ENCODE results near the gene KCNB1. TPM values are rescaled to one million over a fixed set of nuclear protein-coding genes. Genes with fewer than 3 reads are reported as not detected.

The KCNB1 gene
- total and polyA plus RNA-seq, 4 donors, result under 0.01 to 3.4 (median 1.4) TPM

DNA sequence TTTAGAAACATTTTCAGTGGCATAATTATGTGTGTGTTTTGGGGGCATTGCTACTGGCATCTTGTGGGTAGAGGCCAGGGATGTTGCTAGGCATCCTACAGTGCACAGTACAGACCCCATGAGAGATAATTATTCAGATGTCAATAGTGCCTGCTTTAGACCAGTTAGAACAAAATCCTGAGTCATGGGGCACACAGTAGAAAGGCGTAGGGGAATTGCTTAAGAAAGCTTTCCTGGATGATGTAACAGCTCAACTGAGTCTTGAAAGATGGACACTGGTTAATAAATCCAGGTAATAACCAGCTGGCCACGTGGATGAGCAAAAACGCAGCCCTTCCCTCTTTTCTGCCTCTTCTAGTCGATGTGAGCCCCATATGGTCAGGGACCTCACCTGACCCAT is 51.1 kb downstream of the KCNB1 start:
- Histone ChIP-seq H3K27ac (ENCODE audit: low read depth in 1 of 2, low read length in 2 of 2) (no peak overlapping the region), H3K4me1 (ENCODE audit: control insufficient read depth in 4 of 4, insufficient read depth in 4 of 4, low read length in 3 of 4) (no peaks in the 10 kb centered on the region), H3K9me3 (ENCODE audit: control insufficient read depth in 4 of 4, low read length in 3 of 4) (no peaks in the 10 kb centered on the region), H3K36me3 (ENCODE audit: control insufficient read depth in 4 of 4, insufficient read depth in 3 of 4, low read depth in 1 of 4, low read length in 3 of 4) (no peaks in the 10 kb centered on the region), H3K4me3 (ENCODE audit: low read depth in 1 of 3, low read length in 3 of 3) (no peak overlapping the region), H3K9ac (ENCODE audit: low read depth in 1 of 2, low read length in 2 of 2) (no peak overlapping the region), H3K27me3 (ENCODE audit: control insufficient read depth in 4 of 4, insufficient read depth in 4 of 4, low read length in 3 of 4) (no peaks in the 10 kb centered on the region)
- no peak for DNase-seq (ENCODE audit: low spot score)
- no peak for TF ChIP-seq FOXA2 (IDR thresholded peaks at IDR 0.05)
- TF ChIP-seq ZBTB33 (IDR thresholded peaks at IDR 0.05), result no peak
- no peak for TF ChIP-seq TAF1 (conservative IDR thresholded peaks at IDR 0.05)
- no peak for TF ChIP-seq RXRA (IDR thresholded peaks at IDR 0.05)
- TF ChIP-seq HNF4A (conservative IDR thresholded peaks at IDR 0.05), result no peak
- no peak for TF ChIP-seq ATF3 (IDR thresholded peaks at IDR 0.05)
- TF ChIP-seq HNF4G (IDR thresholded peaks at IDR 0.05), result no peak
- no peak for TF ChIP-seq RAD21 (IDR thresholded peaks at IDR 0.05)
- TF ChIP-seq YY1 (IDR thresholded peaks at IDR 0.05), result no peak
- WGBS, result 78% methylated on average over 4 of the region's 4 CpGs

GRCh38 chr20:49430320-49430719 is 52.1 kb downstream of the KCNB1 start:
- no peaks in the 10 kb centered on the region for H3K27me3 ChIP-seq (ENCODE audit: control insufficient read depth in 4 of 4, insufficient read depth in 4 of 4, low read length in 3 of 4)
- no peak overlapping the region for H3K9ac ChIP-seq (ENCODE audit: low read depth in 1 of 2, low read length in 2 of 2)
- 93% methylated on average over 2 of the region's 2 CpGs for WGBS
- H3K27ac ChIP-seq (ENCODE audit: low read depth in 1 of 2, low read length in 2 of 2), result no peak overlapping the region
- H3K36me3 ChIP-seq (ENCODE audit: control insufficient read depth in 4 of 4, insufficient read depth in 3 of 4, low read depth in 1 of 4, low read length in 3 of 4), result no peaks in the 10 kb centered on the region
- no peak overlapping the region for H3K4me3 ChIP-seq (ENCODE audit: low read depth in 1 of 3, low read length in 3 of 3)
- no peaks in the 10 kb centered on the region for H3K9me3 ChIP-seq (ENCODE audit: control insufficient read depth in 4 of 4, low read length in 3 of 4)
- no peaks in the 10 kb centered on the region for H3K4me1 ChIP-seq (ENCODE audit: control insufficient read depth in 4 of 4, insufficient read depth in 4 of 4, low read length in 3 of 4)
- TF ChIP-seq HNF4A (conservative IDR thresholded peaks at IDR 0.05) (no peak), JUND (IDR thresholded peaks at IDR 0.05) (no peak), ATF3 (IDR thresholded peaks at IDR 0.05) (no peak), ZBTB33 (IDR thresholded peaks at IDR 0.05) (no peak), GABPA (IDR thresholded peaks at IDR 0.05 in 1 of 2, conservative IDR thresholded peaks at IDR 0.05 in 1 of 2) (no peak), EGR1 (IDR thresholded peaks at IDR 0.05; ENCODE audit: low read depth in 2 of 2) (no peak), SP1 (IDR thresholded peaks at IDR 0.05) (no peak), YY1 (IDR thresholded peaks at IDR 0.05) (no peak), RAD21 (IDR thresholded peaks at IDR 0.05) (no peak), HNF4G (IDR thresholded peaks at IDR 0.05) (no peak), FOXA2 (IDR thresholded peaks at IDR 0.05) (no peak), NR2F2 (IDR thresholded peaks at IDR 0.05) (no peak)
- TF ChIP-seq, protein P1, sequence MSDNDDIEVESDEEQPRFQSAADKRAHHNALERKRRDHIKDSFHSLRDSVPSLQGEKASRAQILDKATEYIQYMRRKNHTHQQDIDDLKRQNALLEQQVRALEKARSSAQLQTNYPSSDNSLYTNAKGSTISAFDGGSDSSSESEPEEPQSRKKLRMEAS (IDR thresholded peaks at IDR 0.05), result no peak
- DNase-seq (ENCODE audit: low spot score), result no peak
